Measurements from ENCODE around the gene ACVR1.

DNA sequence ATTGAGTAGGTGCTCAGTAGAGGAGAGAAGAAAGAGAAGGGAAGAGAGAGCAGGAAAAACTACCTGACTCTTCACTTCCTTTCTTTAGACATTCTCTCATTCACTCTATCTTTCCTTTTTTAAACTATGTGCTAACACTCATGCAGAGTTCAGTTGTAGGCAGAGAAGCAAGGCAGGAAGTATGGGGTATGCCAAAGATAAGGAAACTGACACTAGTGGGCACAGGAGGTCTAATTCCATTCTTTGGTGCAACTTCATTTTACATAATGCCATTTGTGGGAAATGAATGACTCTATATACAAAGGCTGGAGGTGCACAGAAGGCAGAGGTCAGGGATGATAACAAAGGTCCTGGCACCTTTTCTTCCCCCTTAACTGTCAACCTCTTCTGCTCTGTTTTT, 35.1 kb upstream of the ACVR1 start:
- TF ChIP-seq, protein P1, sequence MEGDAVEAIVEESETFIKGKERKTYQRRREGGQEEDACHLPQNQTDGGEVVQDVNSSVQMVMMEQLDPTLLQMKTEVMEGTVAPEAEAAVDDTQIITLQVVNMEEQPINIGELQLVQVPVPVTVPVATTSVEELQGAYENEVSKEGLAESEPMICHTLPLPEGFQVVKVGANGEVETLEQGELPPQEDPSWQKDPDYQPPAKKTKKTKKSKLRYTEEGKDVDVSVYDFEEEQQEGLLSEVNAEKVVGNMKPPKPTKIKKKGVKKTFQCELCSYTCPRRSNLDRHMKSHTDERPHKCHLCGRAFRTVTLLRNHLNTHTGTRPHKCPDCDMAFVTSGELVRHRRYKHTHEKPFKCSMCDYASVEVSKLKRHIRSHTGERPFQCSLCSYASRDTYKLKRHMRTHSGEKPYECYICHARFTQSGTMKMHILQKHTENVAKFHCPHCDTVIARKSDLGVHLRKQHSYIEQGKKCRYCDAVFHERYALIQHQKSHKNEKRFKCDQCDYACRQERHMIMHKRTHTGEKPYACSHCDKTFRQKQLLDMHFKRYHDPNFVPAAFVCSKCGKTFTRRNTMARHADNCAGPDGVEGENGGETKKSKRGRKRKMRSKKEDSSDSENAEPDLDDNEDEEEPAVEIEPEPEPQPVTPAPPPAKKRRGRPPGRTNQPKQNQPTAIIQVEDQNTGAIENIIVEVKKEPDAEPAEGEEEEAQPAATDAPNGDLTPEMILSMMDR (IDR thresholded peaks at IDR 0.05) = no peak
- no peak for TF ChIP-seq ZFX (IDR thresholded peaks at IDR 0.05; ENCODE audit: borderline replicate concordance)

All from 22Rv1 (cell line).